ENCODE measurements around the gene TRAPPC3. TPM values are rescaled to one million over a fixed set of nuclear protein-coding genes. Genes with fewer than 3 reads are reported as not detected.

TRAPPC3 gene
- total RNA-seq, 4 donors from 2014 or later, result 10.6 to 70.6 (median 38.1) TPM

GRCh38 chr1:36087233-36088123, 61.8 kb downstream of the TRAPPC3 start:
- DNase-seq, result no peak
- intact Hi-C loops (cut with DNase I; ENCODE audit: low total_unique reads), result no loop called here
- Histone ChIP-seq H3K4me1 (peaks cover 8 to 11% of the 10 kb centered on the region in 2 donors), H3K27me3 (no peaks in the 10 kb centered on the region), H3K9me3 (no peaks in the 10 kb centered on the region), H3K27ac (no peak overlapping the region), H3K36me3 (no peaks in the 10 kb centered on the region), H3K4me3 (no peak overlapping the region)
- TF ChIP-seq POLR2A (IDR thresholded peaks at IDR 0.05) (no peak), CTCF (IDR thresholded peaks at IDR 0.05) (no peak)

Small RNA genes within 50 kb of the gene (small RNA-seq; reads per million reads assigned to genes)
- not detected for gene RN7SL131P

Other genes with a start within 250 kb of the TRAPPC3 start
- gene AGO3, start 218.4 kb downstream of the TRAPPC3 start, total RNA-seq, result 10 to 100 TPM; 21.2 to 47.8 (median 36.0) TPM
- 1 to 10 TPM in 2 of 4 donors, under 1 TPM in 1, not detected in 1; 0.77 to 7.5 (median 1.2) TPM for gene TEKT2, start 65.4 kb downstream of the TRAPPC3 start, total RNA-seq
- 10 to 100 TPM in 3 of 4 donors, 1 to 10 TPM in 1; 9.2 to 23.7 (median 17.2) TPM for gene ADPRS, start 60.6 kb downstream of the TRAPPC3 start, total RNA-seq
- gene COL8A2, start 24.3 kb downstream of the TRAPPC3 start, total RNA-seq, result 10 to 100 TPM in 1 of 4 donors, 1 to 10 TPM in 3; 1.2 to 16.6 (median 5.8) TPM
- 100 to 1,000 TPM in 1 of 4 donors, 10 to 100 TPM in 3; 53.5 to 115 (median 77.3) TPM for gene MAP7D1, start 6.7 kb upstream of the TRAPPC3 start, total RNA-seq
- gene THRAP3, start 75.0 kb upstream of the TRAPPC3 start, total RNA-seq, result 10 to 100 TPM; 21.3 to 99.1 (median 67.5) TPM
- gene SH3D21, start 156.9 kb upstream of the TRAPPC3 start, total RNA-seq, result 10 to 100 TPM in 2 of 4 donors, not detected in 2; 11.3 to 11.8 TPM
- gene EVA1B, start 174.2 kb upstream of the TRAPPC3 start, total RNA-seq, result 100 to 1,000 TPM in 1 of 4 donors, 10 to 100 TPM in 3; 20.9 to 122 (median 62.4) TPM
- 10 to 100 TPM; 19.1 to 84.5 (median 44.0) TPM for gene STK40, start 236.4 kb upstream of the TRAPPC3 start, total RNA-seq
- gene LSM10, start 248.4 kb upstream of the TRAPPC3 start, total RNA-seq, result 10 to 100 TPM in 2 of 4 donors, 1 to 10 TPM in 2; 3.7 to 48.1 (median 15.1) TPM